HEK293T (cell line): Measurements from ENCODE around the gene PRTFDC1.

Experiments
- ARNT ChIP-seq: fragments of 450-650 bp; IDR thresholded peaks from 2 replicates; pipeline ENCODE4 v1.6.1; 2017; ENCODE audit warnings: mild to moderate bottlenecking
- BHLHE40 ChIP-seq: fragments of 450-650 bp; IDR thresholded peaks from 2 replicates; pipeline ENCODE4 v1.6.1; 2016; ENCODE audit warnings: mild to moderate bottlenecking, moderate library complexity, borderline replicate concordance
- CTBP1 ChIP-seq: fragments of 450-650 bp; IDR thresholded peaks from 2 replicates; pipeline ENCODE4 v1.6.1; 2016; ENCODE audit warnings: borderline replicate concordance
- ELF4 ChIP-seq: fragments of 450-650 bp; IDR thresholded peaks from 2 replicates; pipeline ENCODE4 v1.6.1; 2017; ENCODE audit warnings: antibody characterized with exemption
- FOXM1 ChIP-seq: fragments of 450-650 bp; IDR thresholded peaks from 2 replicates; pipeline ENCODE4 v1.6.1; 2017; ENCODE audit warnings: mild to moderate bottlenecking, borderline replicate concordance
- HDGF ChIP-seq: fragments of 450-650 bp; IDR thresholded peaks from 2 replicates; pipeline ENCODE4 v1.6.1; 2017; ENCODE audit warnings: antibody characterized with exemption, borderline replicate concordance
- L3MBTL2 ChIP-seq: fragments of 450-650 bp; conservative IDR thresholded peaks from 2 replicates; pipeline ENCODE4 v1.6.1; 2016; ENCODE audit warnings: mild to moderate bottlenecking
- LEF1 ChIP-seq: fragments of 450-650 bp; IDR thresholded peaks from 2 replicates; pipeline ENCODE4 v1.6.1; 2017; ENCODE audit warnings: mild to moderate bottlenecking, borderline replicate concordance
- NFRKB ChIP-seq: fragments of 450-650 bp; IDR thresholded peaks from 2 replicates; pipeline ENCODE4 v1.6.1; 2016; ENCODE audit warnings: mild to moderate bottlenecking, moderate library complexity
- PKNOX1 ChIP-seq: fragments of 450-650 bp; IDR thresholded peaks from 2 replicates; pipeline ENCODE4 v1.6.1; 2016
- SP1 ChIP-seq: fragments of 450-650 bp; IDR thresholded peaks from 2 replicates; pipeline ENCODE4 v1.6.1; 2017
- SUZ12 ChIP-seq: fragments of 450-650 bp; IDR thresholded peaks from 2 replicates; pipeline ENCODE4 v1.6.1; 2016; ENCODE audit warnings: mild to moderate bottlenecking
- ZNF384 ChIP-seq: fragments of 450-650 bp; IDR thresholded peaks from 2 replicates; pipeline ENCODE4 v1.6.1; 2016

- TF ChIP-seq BHLHE40 (no peak), PKNOX1 (no peak), ELF4 (no peak), L3MBTL2 (no peak), LEF1 (no peak), HDGF (no peak), SP1 (no peak), NFRKB (no peak), ZNF384 (no peak), SUZ12 (no peak), CTBP1 (no peak), FOXM1 (no peak), ARNT (no peak)
These were observed 23.3 kb downstream of the PRTFDC1 start for GRCh38 chr10:24929056-24929544.
